HG02759 (cell line): ENCODE data around the gene ZSWIM7.
"Not testable (repeated sequence)": the region's sequence is repeated elsewhere in the genome, so short reads cannot be mapped to it uniquely, and the experiment has no call there.

Experiments used
- ATAC-seq: cut with Tn5 transposase; IDR thresholded peaks from one replicate; pipeline ENCODE4 v1.9.1; 2021; ENCODE audit warnings: mild to moderate bottlenecking, moderate library complexity; ENCODE audit not compliant: unreplicated experiment

ZSWIM7 gene

GRCh38 chr17:15958484-15958854, 41.0 kb downstream of the ZSWIM7 start:
- ATAC-seq = no peak

- no peak for ATAC-seq
These were observed 41.7 kb downstream of the ZSWIM7 start for GRCh38 chr17:15957608-15958307.

GRCh38 chr17:15957206-15957605, 42.3 kb downstream of the ZSWIM7 start:
- ATAC-seq = no peak

- no peak for ATAC-seq
These were observed 43.5 kb downstream of the ZSWIM7 start for GRCh38 chr17:15955793-15956541.

- no peak for ATAC-seq
These were observed 45.3 kb downstream of the ZSWIM7 start for GRCh38 chr17:15954222-15954621.

GRCh38 chr17:15952916-15953790, 46.4 kb downstream of the ZSWIM7 start:
- no peak for ATAC-seq

GRCh38 chr17:15952048-15952532, 47.4 kb downstream of the ZSWIM7 start:
- no peak for ATAC-seq

GRCh38 chr17:15951368-15952047, 48.0 kb downstream of the ZSWIM7 start:
- ATAC-seq = no peak

- ATAC-seq = no peak
These were observed 51.3 kb downstream of the ZSWIM7 start for GRCh38 chr17:15947976-15948752.

GRCh38 chr17:15947271-15947670, 52.2 kb downstream of the ZSWIM7 start:
- ATAC-seq = no peak

- ATAC-seq = no peak
These were observed 52.8 kb downstream of the ZSWIM7 start for GRCh38 chr17:15946611-15947120.

GRCh38 chr17:15945527-15946191, 53.8 kb downstream of the ZSWIM7 start:
- no peak for ATAC-seq

- ATAC-seq = peak; percentile 68
These were observed 54.6 kb downstream of the ZSWIM7 start, which contains the start of gene ADORA2B for GRCh38 chr17:15944759-15945526. ADORA2B (plus strand) TSS chr17:15945130; CDS start chr17:15945249, 119 bp downstream.

- no peak for ATAC-seq
These were observed 55.3 kb downstream of the ZSWIM7 start for GRCh38 chr17:15943971-15944758.

GRCh38 chr17:15942207-15942833, 57.2 kb downstream of the ZSWIM7 start:
- ATAC-seq = no peak

- ATAC-seq = no peak
These were observed 57.7 kb downstream of the ZSWIM7 start for GRCh38 chr17:15941781-15942180.

GRCh38 chr17:15936481-15936880, 63.0 kb downstream of the ZSWIM7 start:
- not testable (repeated sequence) for ATAC-seq
